ENCODE data around the gene RLN1. TPM values are rescaled to one million over a fixed set of nuclear protein-coding genes. Genes with fewer than 3 reads are reported as not detected.
"Not testable (repeated sequence)": the region's sequence is repeated elsewhere in the genome, so short reads cannot be mapped to it uniquely, and the experiment has no call there.

Gene RLN1
- not detected in 2 replicates for total RNA-seq
- polyA plus RNA-seq = 0.26 and 1.7 TPM in 2 replicates

- not testable (repeated sequence) for DNase-seq (ENCODE audit: low read depth in 1 of 2, low spot score in 1 of 2); H3K36me3 ChIP-seq; H3K27ac ChIP-seq; H3K9me3 ChIP-seq (ENCODE audit: low read depth); H3K4me1 ChIP-seq (ENCODE audit: low read depth); H3K4me3 ChIP-seq; H3K27me3 ChIP-seq
Observed at GRCh38 chr9:5338992-5339981, at the start of gene RLN1. Gene RLN1, minus strand, starts transcription at chr9:5339876. Its CDS starts 130 bp downstream, at chr9:5339746.

DNA sequence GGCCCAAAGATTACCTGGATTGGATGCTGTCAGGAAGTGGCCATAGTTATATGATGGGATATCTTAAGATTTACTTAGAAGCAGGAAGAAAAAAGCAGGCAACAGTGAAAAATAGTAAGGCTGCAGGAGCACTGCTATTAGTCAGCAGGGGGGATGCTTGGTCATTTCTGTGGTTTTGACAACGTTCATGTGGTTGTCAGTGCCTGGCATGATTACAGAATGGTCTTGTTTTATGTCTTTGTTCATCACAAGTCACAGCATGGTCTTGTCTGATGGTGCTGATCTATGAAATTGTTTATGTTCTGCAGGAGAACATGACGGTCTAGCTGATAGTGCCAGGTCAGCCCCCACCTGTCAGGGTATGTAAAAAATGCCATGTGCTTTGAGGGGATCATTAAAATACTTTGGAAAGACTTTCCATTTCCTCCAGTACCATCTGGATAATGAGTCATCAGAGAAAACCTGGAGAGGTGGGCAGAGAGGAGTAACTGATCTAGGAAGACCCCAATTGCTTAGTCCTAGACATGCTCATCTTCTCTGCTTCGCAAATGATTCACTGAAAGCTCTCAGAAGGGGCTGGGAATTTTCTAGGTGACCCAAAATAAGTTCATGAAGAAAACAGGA lies 49.5 kb upstream of the RLN1 start:
- Histone ChIP-seq H3K27me3 (no peaks in the 10 kb centered on the region), H3K27ac (no peak overlapping the region), H3K36me3 (no peaks in the 10 kb centered on the region), H3K4me1 (ENCODE audit: low read depth) (no peaks in the 10 kb centered on the region), H3K9me3 (ENCODE audit: low read depth) (no peaks in the 10 kb centered on the region), H3K4me3 (no peak overlapping the region)
- peak in 1 of 2 donors; percentile 86 for DNase-seq (ENCODE audit: low read depth in 1 of 2, low spot score in 1 of 2)
- TF ChIP-seq, protein P1, sequence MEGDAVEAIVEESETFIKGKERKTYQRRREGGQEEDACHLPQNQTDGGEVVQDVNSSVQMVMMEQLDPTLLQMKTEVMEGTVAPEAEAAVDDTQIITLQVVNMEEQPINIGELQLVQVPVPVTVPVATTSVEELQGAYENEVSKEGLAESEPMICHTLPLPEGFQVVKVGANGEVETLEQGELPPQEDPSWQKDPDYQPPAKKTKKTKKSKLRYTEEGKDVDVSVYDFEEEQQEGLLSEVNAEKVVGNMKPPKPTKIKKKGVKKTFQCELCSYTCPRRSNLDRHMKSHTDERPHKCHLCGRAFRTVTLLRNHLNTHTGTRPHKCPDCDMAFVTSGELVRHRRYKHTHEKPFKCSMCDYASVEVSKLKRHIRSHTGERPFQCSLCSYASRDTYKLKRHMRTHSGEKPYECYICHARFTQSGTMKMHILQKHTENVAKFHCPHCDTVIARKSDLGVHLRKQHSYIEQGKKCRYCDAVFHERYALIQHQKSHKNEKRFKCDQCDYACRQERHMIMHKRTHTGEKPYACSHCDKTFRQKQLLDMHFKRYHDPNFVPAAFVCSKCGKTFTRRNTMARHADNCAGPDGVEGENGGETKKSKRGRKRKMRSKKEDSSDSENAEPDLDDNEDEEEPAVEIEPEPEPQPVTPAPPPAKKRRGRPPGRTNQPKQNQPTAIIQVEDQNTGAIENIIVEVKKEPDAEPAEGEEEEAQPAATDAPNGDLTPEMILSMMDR (IDR thresholded peaks at IDR 0.05; ENCODE audit: low read depth, low read length) = no peak

GRCh38 chr9:5388026-5388819 lies 48.5 kb upstream of the RLN1 start:
- DNase-seq (ENCODE audit: low read depth in 1 of 2, low spot score in 1 of 2) = peak in 1 of 2 donors; percentile 19
- H3K27ac ChIP-seq = no peak overlapping the region

GRCh38 chr9:5384436-5384835 lies 44.8 kb upstream of the RLN1 start:
- H3K27ac ChIP-seq = no peak overlapping the region
- TF ChIP-seq, protein P1 (IDR thresholded peaks at IDR 0.05; ENCODE audit: low read depth, low read length) = no peak
- no peaks in the 10 kb centered on the region for H3K4me1 ChIP-seq (ENCODE audit: low read depth)

More at GRCh38 chr9:5388026-5388819, 48.5 kb upstream of the RLN1 start:
- no peaks in the 10 kb centered on the region for H3K4me1 ChIP-seq (ENCODE audit: low read depth)
- no peaks in the 10 kb centered on the region for H3K9me3 ChIP-seq (ENCODE audit: low read depth)
- no peaks in the 10 kb centered on the region for H3K36me3 ChIP-seq
- no peak overlapping the region for H3K4me3 ChIP-seq
- no peaks in the 10 kb centered on the region for H3K27me3 ChIP-seq
- TF ChIP-seq, protein P1 (IDR thresholded peaks at IDR 0.05; ENCODE audit: low read depth, low read length) = no peak

DNA sequence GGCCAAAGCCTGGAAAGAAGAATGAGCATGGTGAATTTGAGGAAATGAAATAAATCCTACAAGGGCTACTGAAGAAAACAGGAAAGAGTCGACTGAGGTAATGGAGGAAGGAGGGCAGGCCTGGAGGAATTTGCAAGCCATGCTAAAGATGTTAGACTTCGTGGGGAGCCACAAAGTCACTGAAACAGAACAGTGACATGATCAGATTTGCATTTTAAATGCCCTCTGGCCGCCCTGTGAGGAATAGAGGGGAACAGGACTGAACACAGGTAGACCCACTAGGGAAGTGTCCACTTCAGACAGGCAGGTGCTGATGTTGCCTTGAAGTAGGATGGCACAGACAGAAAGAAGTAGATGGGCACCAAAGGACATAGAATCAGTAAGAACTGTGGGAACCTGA lies 42.8 kb upstream of the RLN1 start:
- DNase-seq (ENCODE audit: low read depth in 1 of 2, low spot score in 1 of 2) = no peak
- Histone ChIP-seq H3K36me3 (no peaks in the 10 kb centered on the region), H3K27me3 (no peaks in the 10 kb centered on the region), H3K4me1 (ENCODE audit: low read depth) (no peaks in the 10 kb centered on the region), H3K27ac (no peak overlapping the region), H3K9me3 (ENCODE audit: low read depth) (no peaks in the 10 kb centered on the region), H3K4me3 (no peak overlapping the region)
- TF ChIP-seq, protein P1 (IDR thresholded peaks at IDR 0.05; ENCODE audit: low read depth, low read length) = no peak

More at GRCh38 chr9:5384436-5384835, 44.8 kb upstream of the RLN1 start:
- Histone ChIP-seq H3K4me3 (no peak overlapping the region), H3K27me3 (no peaks in the 10 kb centered on the region), H3K36me3 (no peaks in the 10 kb centered on the region), H3K9me3 (ENCODE audit: low read depth) (no peaks in the 10 kb centered on the region)
- DNase-seq (ENCODE audit: low read depth in 1 of 2, low spot score in 1 of 2) = no peak
